Glutamatergic neuron (in vitro differentiated cells): ENCODE measurements around the gene GNAQ. TPM values are rescaled to one million over a fixed set of nuclear protein-coding genes. Genes with fewer than 3 reads are reported as not detected.
A peak's percentile ranks its signal among the peaks of the same experiment; 100 is the strongest.
"Not testable (repeated sequence)": the region's sequence is repeated elsewhere in the genome, so short reads cannot be mapped to it uniquely, and the experiment has no call there.

ENCODE experiments used
- DNase-seq: peaks from one replicate; pipeline ENCODE4 v3.0.0; 2022
- H3K27ac Mint-ChIP-seq: one replicate; pipeline ENCODE4 v1.8.0; 2020; ENCODE audit warnings: mild to moderate bottlenecking, mixed read lengths, inconsistent platforms; ENCODE audit not compliant: unreplicated experiment
- H3K27me3 Mint-ChIP-seq: one replicate; pipeline ENCODE4 v1.8.0; 2020; ENCODE audit warnings: mild to moderate bottlenecking, moderate library complexity, mixed read lengths, inconsistent platforms; ENCODE audit not compliant: unreplicated experiment
- H3K36me3 Mint-ChIP-seq: one replicate; pipeline ENCODE4 v1.8.0; 2020; ENCODE audit warnings: mild to moderate bottlenecking, mixed read lengths, inconsistent platforms; ENCODE audit not compliant: unreplicated experiment
- H3K4me1 Mint-ChIP-seq: one replicate; pipeline ENCODE4 v1.8.0; 2020; ENCODE audit warnings: mild to moderate bottlenecking, low read depth, mixed read lengths, inconsistent platforms; ENCODE audit not compliant: unreplicated experiment
- H3K4me3 Mint-ChIP-seq: one replicate; pipeline ENCODE4 v1.8.0; 2020; ENCODE audit warnings: mild to moderate bottlenecking, mixed read lengths, inconsistent platforms; ENCODE audit not compliant: unreplicated experiment
- H3K9me3 Mint-ChIP-seq: one replicate; pipeline ENCODE4 v1.8.0; 2020; ENCODE audit warnings: mild to moderate bottlenecking, moderate library complexity, mixed read lengths, inconsistent platforms; ENCODE audit not compliant: unreplicated experiment
- CTCF ChIP-seq: fragments of 200-600 bp; sonication (generic); IDR thresholded peaks from one replicate; pipeline ENCODE4 v1.5.0; 2021; ENCODE audit not compliant: partially characterized antibody, unreplicated experiment
- total RNA-seq: library from RNA; stranded (reverse); fragmentation: NEBNext Ultra II Directional; extraction: Animal tissue kit (Norgen Biotek cat#: 25700); gene quantifications from one replicate; pipeline ENCODE4 v1.2.1, GENCODE V29; 2021; ENCODE audit not compliant: unreplicated experiment

Gene GNAQ
- total RNA-seq, 1 donor from 2014 or later = 72.8 TPM

GRCh38 chr9:77883846-77884771 is 147.5 kb downstream of the GNAQ start:
- H3K36me3 Mint-ChIP-seq = no peaks in the 10 kb centered on the region
- H3K4me3 Mint-ChIP-seq = no peak overlapping the region
- H3K27me3 Mint-ChIP-seq = peaks cover 4% of the 10 kb centered on the region
- H3K4me1 Mint-ChIP-seq = peaks cover 18% of the 10 kb centered on the region
- no peak for TF ChIP-seq CTCF
- H3K27ac Mint-ChIP-seq = no peak overlapping the region
- no peaks in the 10 kb centered on the region for H3K9me3 Mint-ChIP-seq
- peak; percentile 25 for DNase-seq

- H3K27ac Mint-ChIP-seq = no peak overlapping the region
- TF ChIP-seq CTCF = no peak
Measured at GRCh38 chr9:77883133-77883532, 148.5 kb downstream of the GNAQ start.

GRCh38 chr9:77882294-77882693 is 149.3 kb downstream of the GNAQ start:
- no peak overlapping the region for H3K27ac Mint-ChIP-seq
- H3K36me3 Mint-ChIP-seq = no peaks in the 10 kb centered on the region
- peaks cover 12% of the 10 kb centered on the region for H3K4me1 Mint-ChIP-seq
- DNase-seq = no peak
- TF ChIP-seq CTCF = no peak
- H3K9me3 Mint-ChIP-seq = no peaks in the 10 kb centered on the region
- no peak overlapping the region for H3K4me3 Mint-ChIP-seq
- H3K27me3 Mint-ChIP-seq = peaks cover 4% of the 10 kb centered on the region

More at GRCh38 chr9:77883133-77883532, 148.5 kb downstream of the GNAQ start:
- no peak for DNase-seq
- Mint-ChIP-seq H3K9me3 (no peaks in the 10 kb centered on the region), H3K4me1 (peaks cover 12% of the 10 kb centered on the region), H3K36me3 (no peaks in the 10 kb centered on the region), H3K4me3 (no peak overlapping the region), H3K27me3 (peaks cover 4% of the 10 kb centered on the region)

DNA sequence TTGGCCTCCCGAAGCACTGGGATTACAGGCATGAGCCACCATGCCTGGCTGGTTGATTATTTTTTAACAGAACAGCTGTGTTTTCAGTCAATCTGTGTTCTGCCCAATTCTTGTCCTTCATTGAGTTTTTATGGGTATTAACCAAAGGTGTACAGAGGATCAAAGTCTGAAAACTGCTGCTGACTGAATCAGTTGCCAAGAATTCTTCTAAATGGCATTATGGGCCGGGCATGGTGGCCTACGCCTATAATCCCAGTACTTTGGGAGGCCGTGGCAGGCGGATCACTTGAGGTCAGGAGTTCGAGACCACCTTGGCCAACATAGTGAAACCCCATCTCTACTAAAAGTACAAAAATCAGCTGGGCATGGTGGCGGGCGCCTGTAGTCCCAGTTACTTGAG is 150.0 kb downstream of the GNAQ start:
- not testable (repeated sequence) for H3K27ac Mint-ChIP-seq, H3K36me3 Mint-ChIP-seq, DNase-seq, H3K27me3 Mint-ChIP-seq, H3K4me3 Mint-ChIP-seq, H3K9me3 Mint-ChIP-seq
- peaks cover 12% of the 10 kb centered on the region for H3K4me1 Mint-ChIP-seq

DNA sequence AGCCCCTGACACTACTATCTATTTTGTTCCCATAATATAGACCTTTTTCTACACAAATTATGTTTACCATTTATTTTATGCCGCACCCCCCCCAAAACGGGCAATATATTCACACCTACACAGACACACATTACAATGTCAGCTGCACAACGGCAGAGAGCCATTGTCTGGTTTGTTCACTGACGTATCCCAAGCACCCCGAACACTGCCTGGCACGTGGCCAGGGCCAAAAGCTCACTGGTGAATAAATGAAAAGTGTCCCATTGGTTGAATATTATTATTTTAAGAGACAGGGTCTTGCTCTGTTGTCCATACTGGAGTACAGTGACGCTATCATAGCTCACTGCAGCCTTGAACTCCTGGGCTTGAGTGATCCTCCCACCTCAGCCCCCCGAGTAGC is 150.5 kb downstream of the GNAQ start:
- no peak overlapping the region for H3K4me3 Mint-ChIP-seq

More for the DNA sequence above, 150.5 kb downstream of the GNAQ start:
- H3K9me3 Mint-ChIP-seq = no peaks in the 10 kb centered on the region
- peaks cover 14% of the 10 kb centered on the region for H3K4me1 Mint-ChIP-seq
- H3K36me3 Mint-ChIP-seq = no peaks in the 10 kb centered on the region
- no peak for DNase-seq
- no peak for TF ChIP-seq CTCF
- H3K27me3 Mint-ChIP-seq = peaks cover 4% of the 10 kb centered on the region
- H3K27ac Mint-ChIP-seq = no peak overlapping the region
